ENCODE results near the gene LRRC4.

Gene LRRC4

GRCh38 chr7:128022631-128023532 is 8.4 kb downstream of the LRRC4 start:
- TF ChIP-seq CTCF (IDR thresholded peaks at IDR 0.05; ENCODE audit: low read depth, low read length, missing control alignments): no peak
- DNase-seq (ENCODE audit: extremely low read depth, low read depth): no peak
- no peak overlapping the region for H3K4me3 ChIP-seq (replicated peaks; ENCODE audit: low read depth, low read length)

- TF ChIP-seq CTCF (IDR thresholded peaks at IDR 0.05; ENCODE audit: low read depth, low read length, missing control alignments): no peak
- DNase-seq (ENCODE audit: extremely low read depth, low read depth): no peak
- H3K4me3 ChIP-seq (replicated peaks; ENCODE audit: low read depth, low read length): no peak overlapping the region
Measured at GRCh38 chr7:128021366-128021765, 9.9 kb downstream of the LRRC4 start.

GRCh38 chr7:128020159-128020558 is 11.1 kb downstream of the LRRC4 start:
- peak; percentile 52 for TF ChIP-seq CTCF (IDR thresholded peaks at IDR 0.05; ENCODE audit: low read depth, low read length, missing control alignments)
- no peak overlapping the region for H3K4me3 ChIP-seq (replicated peaks; ENCODE audit: low read depth, low read length)
- no peak for DNase-seq (ENCODE audit: extremely low read depth, low read depth)

GRCh38 chr7:128019288-128019687 is 11.9 kb downstream of the LRRC4 start:
- no peak for DNase-seq (ENCODE audit: extremely low read depth, low read depth)
- no peak overlapping the region for H3K4me3 ChIP-seq (replicated peaks; ENCODE audit: low read depth, low read length)
- TF ChIP-seq CTCF (IDR thresholded peaks at IDR 0.05; ENCODE audit: low read depth, low read length, missing control alignments): no peak

- no peak for DNase-seq (ENCODE audit: extremely low read depth, low read depth)
- TF ChIP-seq CTCF (IDR thresholded peaks at IDR 0.05; ENCODE audit: low read depth, low read length, missing control alignments): no peak
- H3K4me3 ChIP-seq (replicated peaks; ENCODE audit: low read depth, low read length): no peak overlapping the region
Measured at GRCh38 chr7:128017862-128018845, 13.1 kb downstream of the LRRC4 start.

GRCh38 chr7:128017460-128017859 is 13.8 kb downstream of the LRRC4 start:
- no peak overlapping the region for H3K4me3 ChIP-seq (replicated peaks; ENCODE audit: low read depth, low read length)
- TF ChIP-seq CTCF (IDR thresholded peaks at IDR 0.05; ENCODE audit: low read depth, low read length, missing control alignments): no peak
- no peak for DNase-seq (ENCODE audit: extremely low read depth, low read depth)
